ENCODE measurements around the gene TSC22D2. TPM values are rescaled to one million over a fixed set of nuclear protein-coding genes. Genes with fewer than 3 reads are reported as not detected.

TSC22D2 gene
- total RNA-seq, 4 donors from 2014 or later = 13.2 to 19.5 (median 16.4) TPM

- no peak for DNase-seq (ENCODE audit: low spot score in 2 of 2)
- H3K4me3 ChIP-seq = no peak overlapping the region
- H3K9me3 ChIP-seq = no peaks in the 10 kb centered on the region
- peaks cover 27% of the 10 kb centered on the region for H3K4me1 ChIP-seq
- no peaks in the 10 kb centered on the region for H3K36me3 ChIP-seq
- TF ChIP-seq POLR2AphosphoS5 (IDR thresholded peaks at IDR 0.05) (no peak), POLR2A (IDR thresholded peaks at IDR 0.05) (no peak), EP300 (IDR thresholded peaks at IDR 0.05) (no peak), CTCF (IDR thresholded peaks at IDR 0.05) (no peak)
- no peak overlapping the region for H3K27ac ChIP-seq
- no peaks in the 10 kb centered on the region for H3K27me3 ChIP-seq
Measured at GRCh38 chr3:150449169-150449721, 41.1 kb downstream of the TSC22D2 start.

GRCh38 chr3:150450916-150451315 lies 42.8 kb downstream of the TSC22D2 start:
- no peak for TF ChIP-seq EP300 (IDR thresholded peaks at IDR 0.05)
- TF ChIP-seq POLR2A (IDR thresholded peaks at IDR 0.05) = no peak
- TF ChIP-seq POLR2AphosphoS5 (IDR thresholded peaks at IDR 0.05) = no peak
- no peak for TF ChIP-seq CTCF (IDR thresholded peaks at IDR 0.05)
- no peak for DNase-seq (ENCODE audit: low spot score in 2 of 2)
- peaks cover 27% of the 10 kb centered on the region for H3K4me1 ChIP-seq
- H3K36me3 ChIP-seq = no peaks in the 10 kb centered on the region
- no peaks in the 10 kb centered on the region for H3K27me3 ChIP-seq
- H3K27ac ChIP-seq = no peak overlapping the region
- no peaks in the 10 kb centered on the region for H3K9me3 ChIP-seq
- H3K4me3 ChIP-seq = no peak overlapping the region

- TF ChIP-seq POLR2A (IDR thresholded peaks at IDR 0.05) (no peak), POLR2AphosphoS5 (IDR thresholded peaks at IDR 0.05) (no peak), EP300 (IDR thresholded peaks at IDR 0.05) (no peak), CTCF (IDR thresholded peaks at IDR 0.05) (no peak)
- H3K4me3 ChIP-seq = no peak overlapping the region
- WGBS = 94% methylated on average over 1 of the region's 1 CpG
- H3K36me3 ChIP-seq = no peaks in the 10 kb centered on the region
- no peaks in the 10 kb centered on the region for H3K9me3 ChIP-seq
- no peaks in the 10 kb centered on the region for H3K27me3 ChIP-seq
- DNase-seq (ENCODE audit: low spot score in 2 of 2) = no peak
- no peak overlapping the region for H3K27ac ChIP-seq
- H3K4me1 ChIP-seq = peaks cover 27% of the 10 kb centered on the region
Measured at GRCh38 chr3:150451329-150452048, 43.4 kb downstream of the TSC22D2 start.

- Histone ChIP-seq H3K4me3 (no peak overlapping the region), H3K9me3 (no peaks in the 10 kb centered on the region), H3K36me3 (peaks cover 11% of the 10 kb centered on the region), H3K27ac (no peak overlapping the region), H3K4me1 (peaks cover 16% of the 10 kb centered on the region), H3K27me3 (no peaks in the 10 kb centered on the region)
- TF ChIP-seq CTCF (IDR thresholded peaks at IDR 0.05) (no peak), POLR2A (IDR thresholded peaks at IDR 0.05) (no peak), EP300 (IDR thresholded peaks at IDR 0.05) (no peak), POLR2AphosphoS5 (IDR thresholded peaks at IDR 0.05) (no peak)
- no peak for DNase-seq (ENCODE audit: low spot score in 2 of 2)
- 96% methylated on average over 4 of the region's 4 CpGs for WGBS
Measured at GRCh38 chr3:150453353-150453752, 45.3 kb downstream of the TSC22D2 start.

GRCh38 chr3:150454085-150454484 lies 46.0 kb downstream of the TSC22D2 start:
- peaks cover 11% of the 10 kb centered on the region for H3K4me1 ChIP-seq
- no peak for TF ChIP-seq EP300 (IDR thresholded peaks at IDR 0.05)
- TF ChIP-seq CTCF (IDR thresholded peaks at IDR 0.05) = no peak
- TF ChIP-seq POLR2AphosphoS5 (IDR thresholded peaks at IDR 0.05) = no peak
- no peak overlapping the region for H3K27ac ChIP-seq
- H3K4me3 ChIP-seq = no peak overlapping the region
- H3K9me3 ChIP-seq = no peaks in the 10 kb centered on the region
- H3K36me3 ChIP-seq = peaks cover 18% of the 10 kb centered on the region
- no peaks in the 10 kb centered on the region for H3K27me3 ChIP-seq
- WGBS = 84% methylated on average over 2 of the region's 2 CpGs
- no peak for DNase-seq (ENCODE audit: low spot score in 2 of 2)
